G401.6 (cell line): ENCODE measurements around the gene PRDM11.

ENCODE experiments used
- FAIRE-seq: peaks from 2 replicates; lab custom pipeline; 2012; peaks lifted over from hg19 to GRCh38; lab: Jason Lieb, UNC

PRDM11 gene

DNA sequence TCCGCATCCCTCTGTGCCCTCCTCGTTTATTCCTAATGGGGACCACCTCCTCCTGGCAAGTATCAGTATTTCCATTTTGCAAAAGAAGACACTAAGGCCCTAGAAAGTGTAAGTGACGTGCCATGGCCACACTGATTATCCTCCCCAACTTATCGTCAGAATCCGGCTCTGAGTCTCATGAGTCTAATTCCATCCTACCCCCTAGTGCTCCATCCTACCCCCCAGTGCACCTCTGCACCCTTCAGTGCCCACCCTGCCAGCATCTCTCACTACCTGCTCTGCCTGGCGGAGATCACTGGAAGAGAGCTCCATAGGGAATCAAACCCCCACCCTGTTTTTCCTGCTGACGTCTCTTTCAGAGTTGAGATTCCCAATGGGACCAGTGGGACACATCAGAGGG lies 31.8 kb downstream of the PRDM11 start:
- FAIRE-seq, result no peak

DNA sequence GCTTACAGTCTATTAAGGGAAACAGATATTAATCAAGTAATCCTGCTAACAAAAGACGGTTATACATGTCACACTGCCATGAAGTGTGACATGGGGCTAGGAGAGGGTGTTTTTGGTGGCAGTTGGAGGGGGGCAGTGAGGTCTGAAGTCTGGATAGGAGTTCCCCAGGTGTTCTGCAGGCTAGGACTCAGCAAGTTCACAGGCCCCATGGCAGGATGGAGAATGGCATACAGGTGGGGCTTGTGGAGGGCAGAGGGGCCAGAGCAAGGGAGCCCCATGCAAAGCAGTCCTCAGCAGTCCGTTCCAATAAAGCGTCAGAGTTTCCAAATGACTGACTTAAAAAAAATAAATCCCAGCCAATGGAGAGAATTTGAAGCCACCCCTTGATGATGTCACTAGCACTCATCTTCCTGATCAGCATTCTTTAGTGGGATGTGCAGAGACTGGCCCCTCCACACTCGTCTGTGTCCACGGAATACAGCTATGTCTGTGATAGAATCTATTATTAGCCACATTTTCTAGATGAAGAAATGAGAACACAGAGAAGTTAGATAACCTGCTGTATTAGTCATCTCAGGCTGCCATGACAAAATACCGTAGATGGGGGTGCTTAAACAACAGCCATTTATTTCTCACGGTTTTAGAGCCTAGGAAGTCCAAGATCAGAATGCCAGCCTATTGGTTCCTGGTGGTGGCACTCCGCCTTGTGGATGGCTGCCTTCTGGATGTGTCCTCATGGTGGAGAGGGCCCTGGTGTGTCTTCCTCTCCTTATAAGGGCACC lies 32.6 kb downstream of the PRDM11 start:
- no peak for FAIRE-seq

GRCh38 chr11:45179686-45180178 lies 33.3 kb downstream of the PRDM11 start:
- FAIRE-seq, result no peak

DNA sequence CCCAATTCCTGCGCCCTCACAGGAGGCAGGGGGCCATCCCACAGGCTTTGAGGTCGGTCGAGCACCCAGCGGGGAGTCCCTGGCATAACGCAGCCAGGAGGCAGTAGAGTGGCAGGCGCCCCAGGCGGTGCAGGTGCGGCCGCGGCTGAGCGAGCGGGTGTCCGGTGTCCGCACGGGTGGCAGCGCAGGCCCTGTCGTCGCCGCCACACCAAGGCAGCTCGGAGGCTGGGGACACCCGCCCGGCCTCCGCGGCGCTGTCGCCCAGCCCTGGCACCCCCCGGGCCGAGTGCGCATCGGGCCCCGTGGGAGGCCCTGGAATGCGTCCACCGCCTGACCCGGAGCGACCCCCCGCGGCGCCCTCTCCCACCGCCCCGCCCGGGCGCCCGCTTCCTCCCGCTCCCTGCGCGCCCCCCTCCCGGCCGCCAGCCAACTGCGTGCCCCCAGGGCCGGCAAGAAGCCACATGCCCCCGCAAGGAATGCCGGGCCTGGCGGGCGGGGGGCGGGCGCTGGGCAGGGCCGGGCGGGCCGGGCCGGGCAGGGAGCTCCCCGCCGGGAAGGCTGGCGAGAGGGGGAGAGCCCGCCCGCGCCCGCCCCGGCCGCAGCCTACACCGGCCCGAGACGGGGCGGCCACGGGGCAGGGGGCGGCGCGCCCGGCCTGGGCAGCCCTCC lies 33.9 kb downstream of the PRDM11 start:
- no peak for FAIRE-seq

DNA sequence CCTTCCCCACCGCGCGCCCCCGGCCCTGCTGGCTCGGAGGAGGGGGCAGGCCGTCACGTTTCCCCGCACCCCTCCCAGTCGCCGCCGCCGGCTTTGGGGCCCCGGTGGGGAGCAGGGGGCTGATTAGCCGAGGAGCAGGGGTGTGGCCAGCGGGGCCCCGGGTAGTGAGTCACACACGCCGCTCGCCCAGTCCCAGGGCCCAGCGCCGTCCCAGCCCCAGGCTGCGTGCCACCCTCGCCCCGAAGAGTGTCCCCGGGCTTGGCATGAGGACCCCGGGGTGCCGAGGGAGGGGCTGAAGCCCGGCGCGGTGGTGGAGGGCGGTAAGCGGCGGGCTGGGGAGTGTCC lies 34.4 kb downstream of the PRDM11 start:
- no peak for FAIRE-seq

DNA sequence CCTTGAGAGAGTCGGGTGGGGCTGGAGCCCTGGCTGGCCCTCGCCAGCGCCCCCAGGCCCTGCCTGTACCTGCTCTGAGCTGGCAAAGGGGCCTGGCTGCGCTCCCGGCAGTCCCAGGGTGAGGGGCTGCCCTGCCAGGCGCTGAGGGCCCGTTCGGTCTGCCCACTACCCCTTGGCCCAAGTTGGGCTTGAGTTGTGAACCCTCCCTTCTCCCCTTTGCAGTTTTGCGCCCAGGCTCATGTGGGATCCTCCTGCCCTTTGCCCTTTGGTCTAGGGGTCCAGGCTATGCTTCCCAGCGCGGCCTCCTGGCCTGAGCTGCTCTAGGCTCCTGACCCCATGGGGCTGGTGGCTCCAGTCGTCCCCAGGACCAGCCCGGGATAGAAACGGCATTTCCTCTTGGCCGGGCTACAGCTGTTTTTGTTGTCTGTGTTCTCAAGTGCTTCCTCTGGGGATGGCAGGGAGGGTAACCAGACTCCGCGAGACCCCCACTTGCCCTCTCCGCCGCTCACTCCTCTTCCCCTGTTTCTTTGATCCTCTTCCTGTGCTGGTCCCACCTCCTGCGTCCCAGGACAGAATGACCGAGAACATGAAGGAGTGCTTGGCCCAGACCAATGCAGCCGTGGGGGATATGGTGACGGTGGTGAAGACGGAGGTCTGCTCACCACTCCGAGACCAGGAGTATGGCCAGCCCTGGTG lies 34.9 kb downstream of the PRDM11 start:
- FAIRE-seq, result no peak

DNA sequence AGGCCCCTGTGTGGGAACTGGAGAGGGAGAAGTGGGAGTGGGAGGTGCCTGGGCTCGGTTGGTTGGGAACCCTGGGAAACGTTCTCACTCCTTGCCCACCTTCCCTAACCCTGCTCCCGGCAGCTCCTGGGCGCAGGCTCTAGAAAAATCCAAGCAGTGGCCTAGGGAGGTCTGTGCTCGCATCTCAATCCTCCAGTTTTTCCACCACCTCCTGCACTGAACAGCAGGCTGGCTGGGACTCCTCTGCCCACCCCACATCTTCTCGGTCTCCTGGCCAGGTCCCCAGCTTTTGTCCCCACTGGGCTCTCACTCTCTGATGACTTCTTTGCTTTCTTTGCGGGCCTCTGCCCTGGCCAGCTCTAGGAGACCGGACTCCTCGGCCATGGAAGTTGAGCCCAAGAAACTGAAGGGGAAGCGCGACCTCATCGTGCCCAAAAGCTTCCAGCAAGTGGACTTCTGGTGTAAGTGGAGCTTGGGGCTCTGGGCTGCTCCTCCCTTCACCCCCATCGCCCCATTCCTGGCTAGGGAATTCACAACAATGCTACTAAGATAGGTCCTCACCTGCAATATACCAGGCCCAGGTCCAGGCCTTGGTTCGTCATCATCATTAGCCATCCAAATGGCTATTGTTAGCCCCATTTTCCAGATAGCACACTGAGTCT lies 35.6 kb downstream of the PRDM11 start:
- FAIRE-seq, result no peak

GRCh38 chr11:45182902-45183301 lies 36.5 kb downstream of the PRDM11 start:
- no peak for FAIRE-seq

- no peak for FAIRE-seq
These were observed 38.2 kb downstream of the PRDM11 start for GRCh38 chr11:45184640-45185039.

DNA sequence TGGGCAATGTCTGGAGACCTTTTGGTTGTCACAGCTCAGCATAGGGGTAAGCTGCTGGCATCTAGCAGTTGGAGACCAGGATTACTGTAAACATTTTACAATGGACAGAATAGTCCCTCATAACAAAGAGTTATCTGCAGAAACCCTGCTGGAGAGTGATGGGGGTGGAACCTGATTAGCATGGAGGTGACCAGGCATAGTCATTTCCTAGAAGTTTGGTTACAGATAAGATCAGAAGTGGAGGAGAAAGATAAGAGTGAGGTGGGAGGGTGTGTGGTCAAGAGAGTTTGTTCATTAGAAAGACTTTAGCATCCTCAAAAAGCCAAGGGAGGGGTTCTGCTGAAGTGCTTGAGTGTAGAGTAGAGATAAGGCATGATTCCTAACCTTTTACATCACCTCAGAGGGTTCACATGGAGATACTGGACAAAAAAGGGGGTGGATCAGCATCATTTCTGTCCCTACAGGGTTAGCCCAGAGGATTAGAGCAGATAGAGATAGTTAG lies 38.8 kb downstream of the PRDM11 start:
- no peak for FAIRE-seq

- FAIRE-seq, result no peak
These were observed 40.9 kb downstream of the PRDM11 start for GRCh38 chr11:45187375-45187774.

DNA sequence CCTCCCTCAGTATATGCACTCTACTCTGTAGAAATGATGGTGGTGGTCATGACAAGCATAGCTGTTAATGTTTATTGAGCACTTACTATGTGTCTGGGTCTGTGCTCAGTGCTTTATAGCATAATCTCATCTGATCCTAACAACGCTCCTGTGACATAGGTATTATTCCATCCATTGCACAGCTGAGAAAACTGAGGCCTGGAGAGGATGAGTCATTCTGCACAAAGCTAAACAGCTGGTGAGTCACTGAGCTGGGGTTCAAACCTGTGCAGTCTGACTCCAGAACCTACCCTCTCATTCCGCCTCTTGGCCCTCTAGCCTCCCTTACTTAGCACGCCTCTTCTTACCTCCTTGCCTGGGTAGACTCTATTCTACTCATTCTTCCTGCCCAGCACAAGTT lies 41.7 kb downstream of the PRDM11 start:
- FAIRE-seq, result no peak

DNA sequence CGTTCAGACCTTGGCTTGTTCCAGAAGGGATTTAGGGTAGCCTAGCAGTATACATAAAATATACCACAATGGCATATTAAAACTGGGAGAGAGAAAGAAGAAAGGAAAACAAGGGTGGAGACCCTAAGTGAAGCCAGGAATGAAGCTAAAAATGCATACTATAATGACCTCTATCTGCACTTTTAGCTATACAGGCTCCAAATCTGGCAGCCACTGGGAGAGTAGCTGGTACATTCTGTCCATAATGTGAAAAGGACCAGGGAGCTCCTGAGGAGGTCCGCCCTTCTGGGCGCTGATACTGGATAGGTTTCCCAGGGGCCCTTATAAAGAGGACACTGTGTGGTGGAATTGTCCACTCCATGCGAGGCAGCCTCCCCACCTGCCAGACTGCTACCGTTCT lies 42.8 kb downstream of the PRDM11 start:
- FAIRE-seq, result no peak

- FAIRE-seq, result no peak
These were observed 47.3 kb downstream of the PRDM11 start for GRCh38 chr11:45193695-45194094.

GRCh38 chr11:45204761-45205160 lies 58.3 kb downstream of the PRDM11 start:
- FAIRE-seq, result no peak

GRCh38 chr11:45205978-45206377 lies 59.5 kb downstream of the PRDM11 start:
- FAIRE-seq, result no peak

GRCh38 chr11:45208135-45208534 lies 61.7 kb downstream of the PRDM11 start:
- no peak for FAIRE-seq

GRCh38 chr11:45209000-45209879 lies 62.8 kb downstream of the PRDM11 start:
- FAIRE-seq, result no peak

DNA sequence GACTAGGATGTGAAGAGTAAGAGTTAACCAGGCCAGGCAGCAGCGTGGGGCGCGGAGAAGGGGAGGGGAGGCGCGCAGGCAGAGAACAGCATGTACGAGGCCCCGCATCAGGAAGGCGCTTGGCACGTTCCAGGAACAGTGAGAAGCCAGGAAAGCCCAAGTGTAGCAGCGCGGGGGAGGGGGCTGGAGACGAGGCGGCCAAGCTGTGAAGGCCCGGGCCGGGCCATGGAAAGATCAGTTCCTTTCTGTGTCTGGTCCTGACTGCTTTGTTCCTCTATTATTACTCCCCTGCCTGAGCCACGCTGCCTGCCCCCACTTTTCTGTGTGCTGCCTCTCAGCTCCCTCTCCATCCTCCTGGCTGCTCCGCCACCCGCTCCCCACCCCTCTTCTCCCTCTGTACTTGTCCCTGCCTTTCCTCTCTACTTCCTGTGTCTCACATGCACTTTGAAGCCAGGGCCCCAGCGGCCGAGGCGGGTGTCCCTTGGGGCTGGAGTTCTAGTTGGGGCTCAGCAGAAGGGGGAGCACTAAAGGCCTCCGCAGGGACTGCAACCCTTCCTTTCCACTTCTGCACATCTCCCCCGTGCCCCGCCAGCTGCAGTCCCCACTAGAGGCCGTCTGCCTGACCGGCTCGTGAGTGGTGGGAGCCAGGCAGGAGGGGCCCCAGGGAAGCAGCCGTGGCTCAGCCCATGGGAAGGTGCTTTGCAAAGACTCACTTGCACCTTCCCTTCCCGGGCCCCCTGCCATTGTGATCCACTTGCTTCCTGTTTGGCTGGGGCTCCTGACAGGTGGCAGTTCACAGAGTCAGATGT lies 63.7 kb downstream of the PRDM11 start:
- no peak for FAIRE-seq

DNA sequence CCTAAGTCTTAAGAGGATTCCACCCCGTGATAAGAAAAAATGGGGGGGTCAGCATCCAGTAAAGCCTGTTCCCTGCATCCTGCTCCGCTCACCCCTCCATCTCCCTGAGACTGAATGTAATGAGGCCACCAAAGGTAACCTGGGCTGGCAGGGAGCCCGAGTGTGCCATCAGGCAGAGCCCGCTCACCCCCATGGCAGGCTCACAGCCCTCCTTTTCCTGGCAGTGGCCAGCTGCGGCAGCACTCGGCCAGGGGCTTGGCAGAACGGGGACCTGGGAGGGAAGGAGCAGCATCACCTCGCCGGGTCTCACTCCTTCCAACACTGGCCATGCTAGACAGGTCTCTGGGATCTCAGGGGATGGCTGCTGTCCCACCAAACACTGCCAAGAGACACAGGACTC lies 64.4 kb downstream of the PRDM11 start:
- no peak for FAIRE-seq

- no peak for FAIRE-seq
These were observed 65.3 kb downstream of the PRDM11 start for GRCh38 chr11:45211732-45212131.
